ENCODE results near the gene AFG3L2.

DNA sequence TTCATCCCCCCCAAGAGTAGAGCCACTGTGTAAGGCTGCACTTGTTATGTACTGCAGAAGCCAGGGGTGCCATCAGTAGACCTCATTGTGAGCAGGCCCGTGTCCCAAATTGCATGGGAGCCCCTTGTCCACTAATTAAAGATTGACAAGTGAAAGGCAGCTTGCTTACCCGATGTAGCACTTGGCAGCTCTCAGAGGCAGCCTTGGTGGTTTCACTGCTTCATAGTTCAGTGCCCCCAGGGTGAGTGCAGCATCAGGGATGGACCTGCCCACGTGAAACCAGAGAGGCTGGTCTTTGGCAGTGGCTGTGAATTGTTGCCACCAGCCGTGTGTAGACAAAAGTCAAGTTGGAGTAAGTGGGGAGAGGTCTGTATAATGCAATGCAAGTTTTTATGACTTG is 55.7 kb downstream of the AFG3L2 start:
- TF ChIP-seq POLR2AphosphoS5 (IDR thresholded peaks at IDR 0.05) = no peak
- no peak for TF ChIP-seq CTCF (IDR thresholded peaks at IDR 0.05)

Data from sigmoid colon (tissue), 4 donors.